CD14-positive monocyte (primary cell): Measurements from ENCODE around the gene GRID1. TPM values are rescaled to one million over a fixed set of nuclear protein-coding genes. Genes with fewer than 3 reads are reported as not detected.

Experiments used
- DNase-seq, 3 donors: peaks; one replicate each; pipeline ENCODE4 v3.0.0-alpha.2; 2011 to 2022
- H2AFZ ChIP-seq: 2 replicates; pipeline ENCODE4 v1.6.0; 2012; ENCODE audit warnings: mild to moderate bottlenecking, low read depth, low read length, inconsistent platforms; ENCODE audit not compliant: insufficient read depth, poor library complexity, severe bottlenecking
- H3K27ac ChIP-seq, 2 donors: 1 replicate in 1 of 2; 2 replicates in 1 of 2; pipeline ENCODE4 v1.5.1; 2012 to 2013; ENCODE audit warnings: low read length in 2 of 2, control low read depth in 1 of 2, inconsistent platforms in 1 of 2, low read depth in 1 of 2, mild to moderate bottlenecking in 1 of 2
- H3K27me3 ChIP-seq, 2 donors: one replicate each; pipeline versions ENCODE4 v1.6.0 to v1.6.1; 2011 to 2013; ENCODE audit warnings: low read length in 2 of 2; ENCODE audit not compliant: control insufficient read depth in 2 of 2, insufficient read depth in 2 of 2
- H3K36me3 ChIP-seq, 2 donors: replicated peaks in 1 of 2; 1 replicate in 1 of 2; 2 replicates in 1 of 2; pipeline versions ENCODE4 v1.5.1 to v1.6.1; 2012 to 2013; ENCODE audit warnings: low read length in 2 of 2, control low read depth in 1 of 2, inconsistent platforms in 1 of 2, mild to moderate bottlenecking in 1 of 2; ENCODE audit not compliant: insufficient read depth in 2 of 2, control insufficient read depth in 1 of 2
- H3K4me1 ChIP-seq, 2 donors: 1 replicate in 1 of 2; 2 replicates in 1 of 2; pipeline versions ENCODE4 v1.5.1 to v1.6.1; 2012 to 2013; ENCODE audit warnings: low read length in 2 of 2, control low read depth in 1 of 2, inconsistent platforms in 1 of 2, mild to moderate bottlenecking in 1 of 2, moderate library complexity in 1 of 2; ENCODE audit not compliant: insufficient read depth in 2 of 2, control insufficient read depth in 1 of 2
- H3K4me2 ChIP-seq: replicated peaks from 2 replicates; pipeline ENCODE3; 2012; ENCODE audit warnings: low read length, moderate library complexity, mild to moderate bottlenecking; ENCODE audit not compliant: poor library complexity, severe bottlenecking; ENCODE audit errors: extremely low read depth
- H3K4me3 ChIP-seq, 3 experiments: fragments of 200-600 bp in 1 of 3; sonication (generic) in 1 of 3; replicated peaks in 1 of 3; 1 replicate in 2 of 3; 2 replicates in 1 of 3; pipeline ENCODE4 v1.5.1; 2011 to 2013; ENCODE audit warnings: low read length in 3 of 3, mild to moderate bottlenecking in 3 of 3, control low read depth in 2 of 3, low read depth in 2 of 3, inconsistent platforms in 1 of 3, moderate library complexity in 1 of 3
- H3K79me2 ChIP-seq: 2 replicates; pipeline ENCODE4 v1.6.0; 2012; ENCODE audit warnings: mild to moderate bottlenecking, control low read depth, inconsistent platforms, low read length, moderate library complexity; ENCODE audit not compliant: insufficient read depth
- H3K9ac ChIP-seq: 2 replicates; pipeline ENCODE4 v1.6.0; 2017; ENCODE audit warnings: low read length, mild to moderate bottlenecking; ENCODE audit not compliant: insufficient read depth, poor library complexity, severe bottlenecking
- H3K9me3 ChIP-seq, 2 donors: replicated peaks in 1 of 2; 1 replicate in 1 of 2; 2 replicates in 1 of 2; pipeline versions ENCODE4 v1.5.1 to v1.6.1; 2012 to 2013; ENCODE audit warnings: low read length in 2 of 2, control low read depth in 1 of 2; ENCODE audit not compliant: control insufficient read depth in 1 of 2, insufficient read depth in 1 of 2
- H4K20me1 ChIP-seq: 2 replicates; pipeline ENCODE4 v1.6.0; 2012; ENCODE audit warnings: mild to moderate bottlenecking, low read length, control low read depth, moderate library complexity; ENCODE audit not compliant: insufficient read depth
- H3K27ac Mint-ChIP-seq, 7 donors: one replicate each; pipeline ENCODE4 v1.8.0; 2020; ENCODE audit warnings: mild to moderate bottlenecking in 7 of 7, mixed read lengths in 7 of 7, moderate library complexity in 6 of 7, inconsistent platforms in 2 of 7
- H3K27me3 Mint-ChIP-seq, 3 donors: one replicate each; pipeline ENCODE4 v1.8.0; 2021 to 2022; ENCODE audit warnings: low read depth in 3 of 3, mild to moderate bottlenecking in 3 of 3, mixed read lengths in 3 of 3, moderate library complexity in 3 of 3, inconsistent platforms in 1 of 3
- H3K36me3 Mint-ChIP-seq, 2 donors: one replicate each; pipeline ENCODE4 v1.8.0; 2020; ENCODE audit warnings: mixed read lengths in 2 of 2, inconsistent platforms in 1 of 2, mild to moderate bottlenecking in 1 of 2
- H3K4me1 Mint-ChIP-seq: one replicate; pipeline ENCODE4 v1.8.0; 2020; ENCODE audit warnings: mild to moderate bottlenecking, mixed read lengths
- H3K4me3 Mint-ChIP-seq, 2 donors: one replicate each; pipeline ENCODE4 v1.8.0; 2020; ENCODE audit warnings: mild to moderate bottlenecking in 2 of 2, mixed read lengths in 2 of 2, moderate library complexity in 1 of 2
- H3K9me3 Mint-ChIP-seq, 7 donors: one replicate each; pipeline ENCODE4 v1.8.0; 2020 to 2022; ENCODE audit warnings: mixed read lengths in 7 of 7, mild to moderate bottlenecking in 6 of 7, moderate library complexity in 6 of 7, inconsistent platforms in 2 of 7
- CTCF ChIP-seq: fragments of 200-600 bp; IDR thresholded peaks from one replicate; pipeline ENCODE4 v1.8.0; 2022; ENCODE audit warnings: antibody characterized with exemption, mild to moderate bottlenecking
- WGBS: methylation state at CpG from one replicate; pipeline ENCODE4 v1.1.5; 2013; ENCODE audit warnings: missing lambda C conversion rate; ENCODE audit not compliant: insufficient coverage; 5-methylcytosine and 5-hydroxymethylcytosine counted together
- intact Hi-C, 2 donors: fragments of 100-400 bp; cut with micrococcal nuclease; formaldehyde crosslinking; loops; one replicate each; pipeline versions ENCODE4 v1.15.0 to v1.15.1; 2023
- polyA plus RNA-seq, 3 donors: library from polyadenylated mRNA; depleted of rRNA in 1 of 3; unstranded in 2 of 3; stranded (reverse) in 1 of 3; fragments of 300-500 nt in 2 of 3; fragments of >200 nt in 1 of 3; fragmentation: Illumina TruSeq in 2 of 3; gene quantifications; 1 replicate in 2 of 3; 2 replicates in 1 of 3; pipeline ENCODE4 v1.2.3, GENCODE V29; 2012 to 2021

GRID1 gene
- polyA plus RNA-seq, 3 donors: not detected

GRCh38 chr10:86194684-86195083, 171.9 kb downstream of the GRID1 start:
- H3K4me3 ChIP-seq: no peak overlapping the region
- no peak overlapping the region for H2AFZ ChIP-seq
- DNase-seq: no peak
- H3K36me3 ChIP-seq: no peaks in the 10 kb centered on the region
- H3K4me3 Mint-ChIP-seq: no peak overlapping the region
- H3K27ac ChIP-seq: no peak overlapping the region
- TF ChIP-seq CTCF: no peak
- peaks cover 4 to 8% (median 6%) of the 10 kb centered on the region in 3 donors for H3K27me3 Mint-ChIP-seq
- no peak overlapping the region for H3K4me2 ChIP-seq
- WGBS: 94% methylated on average over 5 of the region's 5 CpGs
- intact Hi-C loops: no loop called here
- no peaks in the 10 kb centered on the region for H4K20me1 ChIP-seq
- H3K4me1 ChIP-seq: no peaks in the 10 kb centered on the region
- no peaks in the 10 kb centered on the region for H3K9me3 ChIP-seq
- H3K4me1 Mint-ChIP-seq: no peaks in the 10 kb centered on the region
- H3K27me3 ChIP-seq: no peaks in the 10 kb centered on the region
- H3K9ac ChIP-seq: no peak overlapping the region
- no peaks in the 10 kb centered on the region for H3K79me2 ChIP-seq
- H3K36me3 Mint-ChIP-seq: no peaks in the 10 kb centered on the region
- H3K9me3 Mint-ChIP-seq: no peaks in the 10 kb centered on the region
- H3K27ac Mint-ChIP-seq: no peak overlapping the region

- no peak for TF ChIP-seq CTCF
- no peak overlapping the region for H3K4me2 ChIP-seq
- Mint-ChIP-seq H3K9me3 (no peaks in the 10 kb centered on the region), H3K27me3 (peaks cover 4 to 8% (median 8%) of the 10 kb centered on the region in 3 donors), H3K4me1 (no peaks in the 10 kb centered on the region), H3K4me3 (no peak overlapping the region), H3K36me3 (no peaks in the 10 kb centered on the region), H3K27ac (no peak overlapping the region)
- H4K20me1 ChIP-seq: no peaks in the 10 kb centered on the region
- H3K9ac ChIP-seq: no peak overlapping the region
- intact Hi-C loops: no loop called here
- WGBS: 88% methylated on average over 4 of the region's 4 CpGs
- no peaks in the 10 kb centered on the region for H3K36me3 ChIP-seq
- H3K4me3 ChIP-seq: no peak overlapping the region
- no peaks in the 10 kb centered on the region for H3K27me3 ChIP-seq
- no peak overlapping the region for H2AFZ ChIP-seq
- no peaks in the 10 kb centered on the region for H3K79me2 ChIP-seq
- no peaks in the 10 kb centered on the region for H3K4me1 ChIP-seq
- no peaks in the 10 kb centered on the region for H3K9me3 ChIP-seq
- no peak for DNase-seq
- no peak overlapping the region for H3K27ac ChIP-seq
These were observed 172.8 kb downstream of the GRID1 start for GRCh38 chr10:86193841-86194240.
